ENCODE measurements around the gene KAZN. TPM values are rescaled to one million over a fixed set of nuclear protein-coding genes. Genes with fewer than 3 reads are reported as not detected.

The KAZN gene
- total and polyA plus RNA-seq, 8 donors, result 1.2 to 50.7 (median 6.8) TPM

- intact Hi-C loops (cut with DNase I; ENCODE audit: low total_unique reads), result no loop called here
- Histone ChIP-seq H3K4me1 (peaks cover 0 to 10% (median 5%) of the 10 kb centered on the region in 4 donors), H3K9me3 (no peaks in the 10 kb centered on the region), H3K36me3 (no peaks in the 10 kb centered on the region), H3K4me3 (no peak overlapping the region), H3K27me3 (no peaks in the 10 kb centered on the region), H3K27ac (peak overlapping the region in 1 of 5 donors; percentile 8)
- WGBS, 5 donors, result 42 to 62% (median 46%) methylated on average over 6 to 11 of the region's 11 CpGs
- TF ChIP-seq POLR2AphosphoS5 (IDR thresholded peaks at IDR 0.05) (no peak), CTCF (IDR thresholded peaks at IDR 0.05) (no peak), EP300 (IDR thresholded peaks at IDR 0.05) (no peak)
- DNase-seq, result peak in 1 of 2 donors; percentile 78
These were observed 28.6 kb downstream of the KAZN start for GRCh38 chr1:14626869-14627607.

- no peak overlapping the region for H3K4me3 ChIP-seq
- H3K4me1 ChIP-seq, result peaks cover 0 to 10% (median 5%) of the 10 kb centered on the region in 4 donors
- no peaks in the 10 kb centered on the region for H3K9me3 ChIP-seq
- intact Hi-C loops (cut with DNase I; ENCODE audit: low total_unique reads), result no loop called here
- H3K27ac ChIP-seq, result peak overlapping the region in 1 of 5 donors; percentile 8
- no peaks in the 10 kb centered on the region for H3K36me3 ChIP-seq
- WGBS, 5 donors, result 47 to 53% (median 50%) methylated on average over 15 to 17 of the region's 17 CpGs
- DNase-seq, result peak in 1 of 2 donors; percentile 65
- no peak for TF ChIP-seq POLR2AphosphoS5 (IDR thresholded peaks at IDR 0.05)
- TF ChIP-seq POLR2A (IDR thresholded peaks at IDR 0.05), result no peak
- TF ChIP-seq CTCF (IDR thresholded peaks at IDR 0.05), result no peak
- no peak for TF ChIP-seq EP300 (IDR thresholded peaks at IDR 0.05)
- no peaks in the 10 kb centered on the region for H3K27me3 ChIP-seq
These were observed 29.4 kb downstream of the KAZN start for GRCh38 chr1:14627608-14628489.

- Histone ChIP-seq H3K27me3 (peaks cover 0 to under 1% (median 0%) of the 10 kb centered on the region in 3 donors), H3K4me3 (no peak overlapping the region), H3K9me3 (no peaks in the 10 kb centered on the region), H3K27ac (no peak overlapping the region), H3K36me3 (no peaks in the 10 kb centered on the region), H3K4me1 (peaks cover 0 to 10% (median 5%) of the 10 kb centered on the region in 4 donors)
- no peak for DNase-seq
- intact Hi-C loops (cut with DNase I; ENCODE audit: low total_unique reads), result no loop called here
- TF ChIP-seq POLR2AphosphoS5 (IDR thresholded peaks at IDR 0.05) (no peak), EP300 (IDR thresholded peaks at IDR 0.05) (no peak), POLR2A (IDR thresholded peaks at IDR 0.05) (no peak), CTCF (IDR thresholded peaks at IDR 0.05) (no peak)
- WGBS, 5 donors, result 87 to 93% (median 91%) methylated on average over 16 of the region's 16 CpGs
These were observed 31.0 kb downstream of the KAZN start for GRCh38 chr1:14629363-14630014.

GRCh38 chr1:14630986-14631385, 32.5 kb downstream of the KAZN start:
- H3K4me1 ChIP-seq, result peaks cover 0 to 10% (median 5%) of the 10 kb centered on the region in 4 donors
- 81 to 97% (median 87%) methylated on average over 4 to 5 of the region's 5 CpGs for WGBS, 5 donors
- H3K27ac ChIP-seq, result no peak overlapping the region
- intact Hi-C loops (cut with DNase I; ENCODE audit: low total_unique reads), result no loop called here
- no peak for DNase-seq
- H3K36me3 ChIP-seq, result no peaks in the 10 kb centered on the region
- no peak overlapping the region for H3K4me3 ChIP-seq
- H3K9me3 ChIP-seq, result no peaks in the 10 kb centered on the region
- H3K27me3 ChIP-seq, result peaks cover 0 to 12% (median 0%) of the 10 kb centered on the region in 3 donors
- no peak for TF ChIP-seq CTCF (IDR thresholded peaks at IDR 0.05)
